ENCODE measurements around the gene SLC25A48. TPM values are rescaled to one million over a fixed set of nuclear protein-coding genes. Genes with fewer than 3 reads are reported as not detected.

The SLC25A48 gene
- polyA plus RNA-seq, 1 donor (not counting 4 experiments of a cell fraction or from before 2014, with no cell fraction given) = not detected

GRCh38 chr5:135866016-135866415 lies 31.6 kb downstream of the SLC25A48 start:
- no peak for TF ChIP-seq EZH2 (IDR thresholded peaks at IDR 0.05; ENCODE audit: low read length)
- TF ChIP-seq CTCF (optimal IDR thresholded peaks at IDR 0.05 in 1 of 3, IDR thresholded peaks at IDR 0.05 in 1 of 3, conservative IDR thresholded peaks at IDR 0.05 in 1 of 3; ENCODE audit: extremely low read depth in 1 of 3, insufficient read depth in 2 of 3, low read length in 3 of 3) = no peak
- dilution Hi-C loops (cut with MboI; ENCODE audit: extremely low pct_ligation_motif_present, low sequenced_read_pairs) = no loop called here

GRCh38 chr5:135867599-135867998 lies 33.1 kb downstream of the SLC25A48 start:
- no peak overlapping the region for H3K4me3 ChIP-seq (ENCODE audit: control insufficient read depth in 2 of 3, extremely low read depth in 1 of 3, insufficient read depth in 2 of 3, low read depth in 1 of 3, low read length in 3 of 3)
- no peak overlapping the region for H3K27ac ChIP-seq (ENCODE audit: control insufficient read depth, insufficient read depth, low read length)
- dilution Hi-C loops (cut with MboI; ENCODE audit: extremely low pct_ligation_motif_present, low sequenced_read_pairs) = no loop called here
- H3K27me3 ChIP-seq (ENCODE audit: control insufficient read depth, extremely low read depth, insufficient read depth, low read length) = no peaks in the 10 kb centered on the region
- H3K4me1 ChIP-seq (ENCODE audit: control insufficient read depth, extremely low read depth, insufficient read depth, low read length) = no peaks in the 10 kb centered on the region
- H3K9ac ChIP-seq (ENCODE audit: control insufficient read depth, extremely low read depth, insufficient read depth, low read length) = no peak overlapping the region
- H3K9me1 ChIP-seq (ENCODE audit: control insufficient read depth, extremely low read depth, insufficient read depth, low read length) = no peaks in the 10 kb centered on the region
- no peak for DNase-seq (ENCODE audit: low read depth, low spot score)
- no peaks in the 10 kb centered on the region for H4K20me1 ChIP-seq (ENCODE audit: control insufficient read depth, extremely low read depth, insufficient read depth, low read length)
- H3K79me2 ChIP-seq (ENCODE audit: control insufficient read depth, insufficient read depth, low read length) = no peaks in the 10 kb centered on the region
- H3K4me2 ChIP-seq (ENCODE audit: control insufficient read depth, extremely low read depth, insufficient read depth, low read depth, low read length) = no peak overlapping the region
- FAIRE-seq = no peak
- H3K9me3 ChIP-seq (ENCODE audit: control insufficient read depth, low read depth, low read length) = no peaks in the 10 kb centered on the region
- TF ChIP-seq CTCF (optimal IDR thresholded peaks at IDR 0.05 in 1 of 3, IDR thresholded peaks at IDR 0.05 in 1 of 3, conservative IDR thresholded peaks at IDR 0.05 in 1 of 3; ENCODE audit: extremely low read depth in 1 of 3, insufficient read depth in 2 of 3, low read length in 3 of 3) (no peak), EZH2 (IDR thresholded peaks at IDR 0.05; ENCODE audit: low read length) (no peak)
- H2AFZ ChIP-seq (ENCODE audit: control insufficient read depth, low read length) = no peak overlapping the region
- no peaks in the 10 kb centered on the region for H3K36me3 ChIP-seq (ENCODE audit: control insufficient read depth in 2 of 2, extremely low read depth in 1 of 2, insufficient read depth in 2 of 2, low read length in 2 of 2)

More at GRCh38 chr5:135866016-135866415, 31.6 kb downstream of the SLC25A48 start:
- Histone ChIP-seq H3K9me3 (ENCODE audit: control insufficient read depth, low read depth, low read length) (no peaks in the 10 kb centered on the region), H3K27ac (ENCODE audit: control insufficient read depth, insufficient read depth, low read length) (no peak overlapping the region), H3K27me3 (ENCODE audit: control insufficient read depth, extremely low read depth, insufficient read depth, low read length) (no peaks in the 10 kb centered on the region), H4K20me1 (ENCODE audit: control insufficient read depth, extremely low read depth, insufficient read depth, low read length) (no peaks in the 10 kb centered on the region), H2AFZ (ENCODE audit: control insufficient read depth, low read length) (no peak overlapping the region), H3K9me1 (ENCODE audit: control insufficient read depth, extremely low read depth, insufficient read depth, low read length) (no peaks in the 10 kb centered on the region), H3K79me2 (ENCODE audit: control insufficient read depth, insufficient read depth, low read length) (no peaks in the 10 kb centered on the region), H3K9ac (ENCODE audit: control insufficient read depth, extremely low read depth, insufficient read depth, low read length) (no peak overlapping the region), H3K4me1 (ENCODE audit: control insufficient read depth, extremely low read depth, insufficient read depth, low read length) (no peaks in the 10 kb centered on the region), H3K36me3 (ENCODE audit: control insufficient read depth in 2 of 2, extremely low read depth in 1 of 2, insufficient read depth in 2 of 2, low read length in 2 of 2) (no peaks in the 10 kb centered on the region), H3K4me2 (ENCODE audit: control insufficient read depth, extremely low read depth, insufficient read depth, low read depth, low read length) (no peak overlapping the region), H3K4me3 (ENCODE audit: control insufficient read depth in 2 of 3, extremely low read depth in 1 of 3, insufficient read depth in 2 of 3, low read depth in 1 of 3, low read length in 3 of 3) (no peak overlapping the region)
- DNase-seq (ENCODE audit: low read depth, low spot score) = no peak
- no peak for FAIRE-seq

Data from keratinocyte (primary cell).